Measurements from ENCODE around the gene SFXN4. TPM values are rescaled to one million over a fixed set of nuclear protein-coding genes. Genes with fewer than 3 reads are reported as not detected.

The SFXN4 gene
- total and polyA plus RNA-seq, 4 donors, result 12.4 to 34.1 (median 24.1) TPM

- 93% methylated on average over 4 of the region's 4 CpGs for WGBS
- TF ChIP-seq FOXA1 (IDR thresholded peaks at IDR 0.05) (no peak), ZBTB33 (IDR thresholded peaks at IDR 0.05) (no peak), CTCF (IDR thresholded peaks at IDR 0.05; ENCODE audit: low read depth, low read length, missing input control) (no peak), RXRA (IDR thresholded peaks at IDR 0.05) (no peak), NR2F2 (IDR thresholded peaks at IDR 0.05) (no peak), HNF4G (IDR thresholded peaks at IDR 0.05) (no peak), HNF4A (conservative IDR thresholded peaks at IDR 0.05) (no peak)
- Histone ChIP-seq H3K36me3 (ENCODE audit: control insufficient read depth in 4 of 4, insufficient read depth in 3 of 4, low read depth in 1 of 4, low read length in 3 of 4) (no peaks in the 10 kb centered on the region), H3K27ac (ENCODE audit: low read depth in 1 of 2, low read length in 2 of 2) (no peak overlapping the region), H3K4me3 (ENCODE audit: low read depth in 1 of 3, low read length in 3 of 3) (no peak overlapping the region), H3K9me3 (ENCODE audit: control insufficient read depth in 4 of 4, low read length in 3 of 4) (no peaks in the 10 kb centered on the region), H3K27me3 (ENCODE audit: control insufficient read depth in 4 of 4, insufficient read depth in 4 of 4, low read length in 3 of 4) (no peaks in the 10 kb centered on the region), H3K4me1 (ENCODE audit: control insufficient read depth in 4 of 4, insufficient read depth in 4 of 4, low read length in 3 of 4) (no peaks in the 10 kb centered on the region), H3K9ac (ENCODE audit: low read depth in 1 of 2, low read length in 2 of 2) (no peak overlapping the region)
- no peak for DNase-seq (ENCODE audit: low spot score)
These were observed 26.4 kb upstream of the SFXN4 start for GRCh38 chr10:119191881-119192280.

GRCh38 chr10:119190954-119191785, 25.7 kb upstream of the SFXN4 start:
- no peaks in the 10 kb centered on the region for H3K36me3 ChIP-seq (ENCODE audit: control insufficient read depth in 4 of 4, insufficient read depth in 3 of 4, low read depth in 1 of 4, low read length in 3 of 4)
- 65% methylated on average over 5 of the region's 5 CpGs for WGBS
- DNase-seq (ENCODE audit: low spot score), result no peak

More at GRCh38 chr10:119190954-119191785, 25.7 kb upstream of the SFXN4 start:
- TF ChIP-seq REST (IDR thresholded peaks at IDR 0.05) (no peak), ZBTB33 (IDR thresholded peaks at IDR 0.05) (no peak), HNF4A (conservative IDR thresholded peaks at IDR 0.05) (no peak), TAF1 (conservative IDR thresholded peaks at IDR 0.05) (no peak), RXRA (IDR thresholded peaks at IDR 0.05) (no peak), YY1 (IDR thresholded peaks at IDR 0.05) (no peak), JUND (IDR thresholded peaks at IDR 0.05) (no peak)
- Histone ChIP-seq H3K4me1 (ENCODE audit: control insufficient read depth in 4 of 4, insufficient read depth in 4 of 4, low read length in 3 of 4) (no peaks in the 10 kb centered on the region), H3K9ac (ENCODE audit: low read depth in 1 of 2, low read length in 2 of 2) (no peak overlapping the region), H3K4me3 (ENCODE audit: low read depth in 1 of 3, low read length in 3 of 3) (no peak overlapping the region), H3K9me3 (ENCODE audit: control insufficient read depth in 4 of 4, low read length in 3 of 4) (no peaks in the 10 kb centered on the region), H3K27me3 (ENCODE audit: control insufficient read depth in 4 of 4, insufficient read depth in 4 of 4, low read length in 3 of 4) (no peaks in the 10 kb centered on the region), H3K27ac (ENCODE audit: low read depth in 1 of 2, low read length in 2 of 2) (no peak overlapping the region)
